GM10266 (cell line): ENCODE data around the gene RAD50.

Experiments
- DNase-seq: peaks from one replicate; pipeline ENCODE4 v3.0.0; 2012; ENCODE audit errors: extremely low spot score
- CTCF ChIP-seq: IDR thresholded peaks from 2 replicates; pipeline ENCODE4 v1.5.1; 2012; ENCODE audit warnings: mild to moderate bottlenecking, low read depth; ENCODE audit not compliant: control insufficient read depth, insufficient read depth; ENCODE audit errors: missing control alignments

RAD50 gene

GRCh38 chr5:132668706-132669454, 112.1 kb downstream of the RAD50 start:
- no peak for TF ChIP-seq CTCF
- DNase-seq: no peak

- no peak for TF ChIP-seq CTCF
- no peak for DNase-seq
These were observed 112.7 kb downstream of the RAD50 start for GRCh38 chr5:132669455-132669820.

GRCh38 chr5:132669966-132670882, 113.4 kb downstream of the RAD50 start:
- DNase-seq: no peak
- TF ChIP-seq CTCF: no peak

GRCh38 chr5:132671000-132671399, 114.2 kb downstream of the RAD50 start:
- no peak for TF ChIP-seq CTCF
- no peak for DNase-seq

- DNase-seq: no peak
- TF ChIP-seq CTCF: no peak
These were observed 116.7 kb downstream of the RAD50 start for GRCh38 chr5:132673488-132673887.

GRCh38 chr5:132673939-132674630, 117.3 kb downstream of the RAD50 start, which contains the start of gene IL4:
TSS of gene IL4 (plus strand) at chr5:132673989. CDS start at chr5:132674051, 62 bp downstream.
- DNase-seq: no peak
- TF ChIP-seq CTCF: no peak
